ENCODE data around the gene SURF6. TPM values are rescaled to one million over a fixed set of nuclear protein-coding genes. Genes with fewer than 3 reads are reported as not detected.
"Not testable (repeated sequence)": the region's sequence is repeated elsewhere in the genome, so short reads cannot be mapped to it uniquely, and the experiment has no call there.

The SURF6 gene
- total and polyA plus RNA-seq, 5 donors from 2014 or later: 5.4 to 14.6 (median 7.5) TPM

DNA sequence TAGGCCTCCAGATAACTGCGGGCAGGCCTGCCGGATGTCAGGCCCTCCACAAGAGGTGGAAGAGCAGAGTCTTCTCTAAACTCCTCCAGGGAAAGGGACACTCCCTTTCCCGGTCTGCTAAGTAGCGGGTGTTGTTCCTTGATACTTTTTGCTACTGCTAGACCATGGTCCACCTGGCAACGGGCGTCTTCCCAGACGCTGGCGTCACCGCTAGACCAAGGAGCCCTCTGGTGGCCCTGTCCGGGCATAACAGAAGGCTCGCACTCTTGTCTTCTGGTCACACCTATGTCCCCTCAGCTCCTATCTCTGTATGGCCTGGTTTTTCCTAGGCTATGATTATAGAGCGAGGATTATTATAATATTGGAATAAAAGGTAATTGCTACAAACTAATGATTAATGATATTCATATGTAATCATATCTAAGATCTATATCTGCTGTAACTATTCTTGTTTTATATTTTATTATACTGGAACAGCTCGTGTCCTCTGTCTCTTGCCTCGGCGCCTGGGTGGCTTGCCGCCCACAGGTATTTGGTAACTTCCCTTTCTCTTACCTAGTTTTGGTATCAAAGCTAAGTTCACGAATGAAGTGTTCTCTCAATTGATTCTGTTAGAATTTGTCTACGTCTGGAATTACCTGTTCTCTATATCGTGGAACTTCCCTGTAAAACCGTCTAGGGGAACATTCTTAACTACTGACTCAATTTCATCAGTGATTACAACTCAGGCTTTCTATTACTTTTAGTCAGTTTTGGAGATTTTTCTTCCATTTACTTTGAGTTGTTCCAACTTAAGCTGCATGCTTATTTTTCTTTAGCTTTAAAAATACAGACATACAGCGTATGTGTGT is 6.5 kb downstream of the SURF6 start:
- not testable (repeated sequence) for H3K4me3 ChIP-seq (ENCODE audit: low read depth, low read length)
- H3K36me3 Mint-ChIP-seq: peaks cover 17% of the 10 kb centered on the region
- H3K27ac Mint-ChIP-seq: peak overlapping the region in 1 of 3 donors; percentile 81

DNA sequence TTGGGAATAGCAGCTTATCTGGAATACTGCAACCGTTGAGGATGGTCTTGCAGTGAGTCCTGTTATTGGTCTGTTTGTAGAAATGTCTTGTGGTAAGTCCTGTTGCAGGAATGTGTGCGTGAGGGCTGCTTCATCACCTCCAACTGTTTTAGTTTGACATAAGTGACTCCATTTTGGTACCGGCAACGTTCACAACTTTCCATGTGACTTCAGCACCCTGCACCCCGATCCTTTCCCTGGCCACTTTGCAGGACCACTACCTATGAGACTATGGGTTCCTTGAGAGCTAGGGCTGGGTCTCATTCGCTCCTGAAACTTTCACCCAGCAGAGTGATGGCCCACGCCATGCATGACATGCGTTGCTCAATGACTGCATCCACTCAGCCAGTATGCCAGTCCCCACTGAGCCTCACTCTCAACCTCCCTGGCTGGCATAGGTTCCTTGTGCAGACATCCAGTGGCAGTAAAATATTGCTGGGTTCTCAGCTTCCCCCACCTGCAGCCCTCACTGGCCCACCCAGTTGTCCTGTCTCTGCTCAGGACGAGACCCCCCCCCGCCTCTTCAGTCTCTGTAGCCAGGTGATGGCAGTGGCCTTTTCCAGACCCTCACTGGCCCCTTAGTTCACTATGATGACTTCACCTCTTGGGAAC is 8.0 kb downstream of the SURF6 start:
- H3K36me3 ChIP-seq (ENCODE audit: control insufficient read depth, insufficient read depth, low read length): peaks cover 27% of the 10 kb centered on the region
- H3K36me3 Mint-ChIP-seq: peaks cover 10% of the 10 kb centered on the region
- H3K4me1 ChIP-seq (ENCODE audit: control insufficient read depth, insufficient read depth, low read length, poor library complexity, severe bottlenecking): no peaks in the 10 kb centered on the region
- H3K9me3 Mint-ChIP-seq: no peaks in the 10 kb centered on the region
- H3K27ac ChIP-seq (ENCODE audit: insufficient read depth, low read length, poor library complexity, severe bottlenecking): no peak overlapping the region
- H3K4me1 Mint-ChIP-seq: peaks cover 0 to 17% (median 10%) of the 10 kb centered on the region in 4 donors
- ATAC-seq (ENCODE audit: low read depth in 2 of 2): no peak
- H3K27ac Mint-ChIP-seq: peak overlapping the region in 1 of 3 donors; percentile 14
- no peaks in the 10 kb centered on the region for H3K27me3 Mint-ChIP-seq
- no peaks in the 10 kb centered on the region for H3K9me3 ChIP-seq (ENCODE audit: control insufficient read depth in 2 of 2, low read length in 2 of 2)
- no peak for DNase-seq
- H3K4me3 Mint-ChIP-seq: no peak overlapping the region
- H3K27me3 ChIP-seq (ENCODE audit: control insufficient read depth, insufficient read depth, low read length): no peaks in the 10 kb centered on the region
- H3K4me3 ChIP-seq (ENCODE audit: low read depth, low read length): no peak overlapping the region

More for the DNA sequence above, 6.5 kb downstream of the SURF6 start:
- not testable (repeated sequence) for H3K27me3 ChIP-seq (ENCODE audit: control insufficient read depth, insufficient read depth, low read length); H3K4me1 ChIP-seq (ENCODE audit: control insufficient read depth, insufficient read depth, low read length, poor library complexity, severe bottlenecking); H3K4me3 Mint-ChIP-seq; H3K27me3 Mint-ChIP-seq; H3K9me3 ChIP-seq (ENCODE audit: control insufficient read depth in 2 of 2, low read length in 2 of 2); ATAC-seq (ENCODE audit: low read depth in 2 of 2); H3K27ac ChIP-seq (ENCODE audit: insufficient read depth, low read length, poor library complexity, severe bottlenecking); DNase-seq; H3K9me3 Mint-ChIP-seq
- H3K36me3 ChIP-seq (ENCODE audit: control insufficient read depth, insufficient read depth, low read length): peaks cover 42% of the 10 kb centered on the region
- H3K4me1 Mint-ChIP-seq: peaks cover 0 to 29% (median 10%) of the 10 kb centered on the region in 4 donors

DNA sequence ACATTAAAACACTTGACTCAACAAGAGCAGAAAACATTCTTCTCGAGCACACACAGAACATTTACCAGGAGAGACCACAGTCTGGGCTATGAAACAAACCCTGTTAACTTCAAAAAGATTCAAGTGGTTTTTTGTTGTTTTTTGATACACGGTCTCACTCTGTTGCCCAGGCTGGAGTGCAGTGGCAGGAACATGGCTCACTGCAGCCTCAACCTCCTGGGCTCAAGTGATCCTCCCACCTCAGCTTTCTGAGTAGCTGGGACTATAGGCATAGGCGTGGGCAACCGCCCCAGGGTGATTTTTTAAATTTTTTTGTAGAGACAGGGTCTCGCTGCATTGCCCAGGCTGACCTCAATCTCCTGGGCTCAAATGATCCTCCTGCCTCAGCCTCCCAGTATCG is 9.0 kb downstream of the SURF6 start:
- not testable (repeated sequence) for H3K9me3 ChIP-seq (ENCODE audit: control insufficient read depth in 2 of 2, low read length in 2 of 2); H3K4me3 Mint-ChIP-seq; H3K27ac Mint-ChIP-seq; H3K4me1 ChIP-seq (ENCODE audit: control insufficient read depth, insufficient read depth, low read length, poor library complexity, severe bottlenecking); H3K4me3 ChIP-seq (ENCODE audit: low read depth, low read length); H3K27ac ChIP-seq (ENCODE audit: insufficient read depth, low read length, poor library complexity, severe bottlenecking); H3K27me3 ChIP-seq (ENCODE audit: control insufficient read depth, insufficient read depth, low read length); ATAC-seq (ENCODE audit: low read depth in 2 of 2); H3K9me3 Mint-ChIP-seq; H3K27me3 Mint-ChIP-seq; DNase-seq
- peaks cover 0 to 14% (median 10%) of the 10 kb centered on the region in 4 donors for H3K4me1 Mint-ChIP-seq
- H3K36me3 Mint-ChIP-seq: peaks cover 10% of the 10 kb centered on the region
- H3K36me3 ChIP-seq (ENCODE audit: control insufficient read depth, insufficient read depth, low read length): peaks cover 18% of the 10 kb centered on the region

DNA sequence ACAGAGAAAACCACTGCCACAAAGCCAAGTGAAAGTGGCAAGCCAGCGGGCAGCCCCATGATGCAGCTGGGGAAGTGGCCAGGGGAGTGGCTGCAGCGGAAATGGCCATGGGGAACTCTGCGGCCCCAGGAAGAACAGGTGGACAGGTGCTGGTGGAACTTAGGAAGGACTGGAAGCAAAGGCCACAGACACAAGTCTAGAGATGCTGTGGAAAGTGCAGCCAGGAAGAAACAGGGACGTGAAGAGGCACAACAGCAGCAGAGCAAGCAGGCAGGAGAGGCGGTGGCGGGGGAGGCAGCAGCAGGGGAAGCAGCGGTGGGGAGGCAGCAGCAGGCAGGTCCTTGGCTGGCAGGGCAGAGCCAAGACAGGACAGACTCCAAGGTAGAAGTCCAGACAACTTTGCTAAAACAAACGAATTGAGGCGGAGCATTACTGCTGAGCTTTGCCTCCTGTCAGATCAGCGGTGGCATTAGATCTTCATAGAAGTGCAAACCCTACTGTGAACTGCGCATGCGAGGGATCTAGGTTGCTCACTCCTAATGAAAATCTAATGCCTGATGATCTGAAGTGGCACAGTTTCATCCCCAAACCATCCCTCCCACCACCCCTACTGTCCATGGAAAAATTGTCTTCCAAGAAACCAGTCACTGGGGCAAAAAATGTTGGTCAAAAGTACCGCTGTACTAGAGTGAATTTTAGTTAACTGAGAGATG is 11.8 kb downstream of the SURF6 start:
- Mint-ChIP-seq H3K27me3 (peaks cover 4% of the 10 kb centered on the region), H3K27ac (peak overlapping the region in 1 of 3 donors; percentile 87), H3K36me3 (no peaks in the 10 kb centered on the region), H3K4me3 (no peak overlapping the region), H3K9me3 (no peaks in the 10 kb centered on the region), H3K4me1 (peaks cover 0 to 9% (median 2%) of the 10 kb centered on the region in 4 donors)
- Histone ChIP-seq H3K9me3 (ENCODE audit: control insufficient read depth in 2 of 2, low read length in 2 of 2) (no peaks in the 10 kb centered on the region), H3K36me3 (ENCODE audit: control insufficient read depth, insufficient read depth, low read length) (no peaks in the 10 kb centered on the region), H3K4me3 (ENCODE audit: low read depth, low read length) (no peak overlapping the region), H3K4me1 (ENCODE audit: control insufficient read depth, insufficient read depth, low read length, poor library complexity, severe bottlenecking) (no peaks in the 10 kb centered on the region), H3K27ac (ENCODE audit: insufficient read depth, low read length, poor library complexity, severe bottlenecking) (no peak overlapping the region), H3K27me3 (ENCODE audit: control insufficient read depth, insufficient read depth, low read length) (no peaks in the 10 kb centered on the region)
- DNase-seq (no peak), ATAC-seq (ENCODE audit: low read depth in 2 of 2) (no peak)

DNA sequence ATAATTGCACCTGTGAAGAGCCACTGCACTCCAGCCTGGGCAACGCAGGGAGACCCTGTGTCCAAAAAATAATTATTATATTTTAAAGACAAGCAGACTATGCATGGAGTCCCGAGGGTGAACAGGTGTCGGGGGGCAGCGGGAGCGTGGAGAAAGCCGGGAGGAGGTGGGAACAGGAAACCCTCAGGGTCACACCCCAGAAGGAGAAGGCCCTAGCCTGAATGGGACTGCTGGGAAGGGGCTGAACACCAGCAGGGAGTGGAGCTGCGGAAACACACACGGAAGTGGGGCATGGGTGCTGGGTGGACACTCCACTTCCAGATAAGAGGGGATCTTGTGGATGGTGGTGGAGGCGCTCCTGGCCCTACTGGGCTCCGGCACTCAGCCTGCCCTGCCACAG is 12.8 kb downstream of the SURF6 start:
- no peak overlapping the region for H3K4me3 Mint-ChIP-seq
- no peaks in the 10 kb centered on the region for H3K9me3 ChIP-seq (ENCODE audit: control insufficient read depth in 2 of 2, low read length in 2 of 2)
- no peak overlapping the region for H3K4me3 ChIP-seq (ENCODE audit: low read depth, low read length)
- no peak overlapping the region for H3K27ac Mint-ChIP-seq
- H3K9me3 Mint-ChIP-seq: no peaks in the 10 kb centered on the region
- H3K36me3 Mint-ChIP-seq: no peaks in the 10 kb centered on the region
- DNase-seq: no peak
- H3K4me1 ChIP-seq (ENCODE audit: control insufficient read depth, insufficient read depth, low read length, poor library complexity, severe bottlenecking): no peaks in the 10 kb centered on the region
- peaks cover 0 to 3% (median 0%) of the 10 kb centered on the region in 4 donors for H3K4me1 Mint-ChIP-seq
- ATAC-seq (ENCODE audit: low read depth in 2 of 2): no peak
- peaks cover 4% of the 10 kb centered on the region for H3K27me3 Mint-ChIP-seq
- H3K27me3 ChIP-seq (ENCODE audit: control insufficient read depth, insufficient read depth, low read length): no peaks in the 10 kb centered on the region
- no peaks in the 10 kb centered on the region for H3K36me3 ChIP-seq (ENCODE audit: control insufficient read depth, insufficient read depth, low read length)
- H3K27ac ChIP-seq (ENCODE audit: insufficient read depth, low read length, poor library complexity, severe bottlenecking): no peak overlapping the region

DNA sequence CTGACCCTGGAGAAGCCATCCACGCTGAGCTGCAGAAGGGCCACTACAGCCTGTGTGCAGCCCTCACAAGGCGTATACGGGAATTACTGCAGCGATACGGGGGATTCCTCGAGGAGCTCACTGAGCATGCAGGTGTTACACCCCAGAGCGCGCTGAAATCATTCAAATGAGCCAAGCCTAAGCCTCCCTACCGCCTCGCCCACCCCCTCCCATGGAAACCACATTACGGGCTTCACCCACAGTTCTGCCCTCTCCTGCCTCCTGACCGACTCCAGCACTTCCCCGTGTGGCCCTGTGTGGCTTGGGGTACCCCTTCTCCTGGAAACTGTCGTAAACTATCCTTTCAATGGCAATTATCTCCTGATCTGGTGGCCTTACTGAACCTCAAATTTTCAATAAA is 13.3 kb downstream of the SURF6 start:
- DNase-seq (no peak), ATAC-seq (ENCODE audit: low read depth in 2 of 2) (no peak)
- Histone ChIP-seq H3K36me3 (ENCODE audit: control insufficient read depth, insufficient read depth, low read length) (no peaks in the 10 kb centered on the region), H3K9me3 (ENCODE audit: control insufficient read depth in 2 of 2, low read length in 2 of 2) (no peaks in the 10 kb centered on the region), H3K27me3 (ENCODE audit: control insufficient read depth, insufficient read depth, low read length) (no peaks in the 10 kb centered on the region), H3K4me3 (ENCODE audit: low read depth, low read length) (no peak overlapping the region), H3K4me1 (ENCODE audit: control insufficient read depth, insufficient read depth, low read length, poor library complexity, severe bottlenecking) (no peaks in the 10 kb centered on the region), H3K27ac (ENCODE audit: insufficient read depth, low read length, poor library complexity, severe bottlenecking) (no peak overlapping the region)
- no peak overlapping the region for H3K4me3 Mint-ChIP-seq
- H3K27me3 Mint-ChIP-seq: peaks cover 4% of the 10 kb centered on the region
- H3K36me3 Mint-ChIP-seq: no peaks in the 10 kb centered on the region
- peaks cover 0 to under 1% (median 0%) of the 10 kb centered on the region in 4 donors for H3K4me1 Mint-ChIP-seq
- H3K27ac Mint-ChIP-seq: no peak overlapping the region
- no peaks in the 10 kb centered on the region for H3K9me3 Mint-ChIP-seq

DNA sequence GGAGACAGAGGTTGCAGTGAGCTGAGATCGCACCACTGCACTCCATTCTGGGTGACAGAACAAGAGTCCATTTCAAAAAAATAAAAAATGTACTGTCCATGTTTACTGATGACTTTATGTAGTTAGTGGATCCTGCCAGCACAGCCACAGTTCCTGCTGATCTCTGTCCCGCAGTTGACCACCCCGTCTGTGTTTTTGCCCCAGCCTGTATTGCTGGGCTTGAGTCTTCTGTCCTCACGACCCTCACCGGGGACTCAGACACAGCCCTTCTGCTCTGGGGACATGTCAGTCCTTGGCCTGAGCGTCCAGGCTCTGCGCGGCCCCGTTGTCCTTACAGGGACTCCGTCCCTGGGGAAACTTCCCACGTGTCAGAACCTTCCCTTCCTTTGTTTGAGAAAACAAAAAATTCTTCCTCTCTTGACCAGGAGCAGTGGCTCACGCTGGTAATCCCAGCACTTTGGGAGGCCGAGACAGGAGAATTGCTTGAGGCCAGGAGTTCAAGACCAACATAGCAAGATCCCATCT is 14.5 kb downstream of the SURF6 start:
- H3K27ac Mint-ChIP-seq: peak overlapping the region in 1 of 3 donors; percentile 84
- H3K4me3 Mint-ChIP-seq: no peak overlapping the region
- H3K9me3 Mint-ChIP-seq: no peaks in the 10 kb centered on the region
- DNase-seq (no peak), ATAC-seq (ENCODE audit: low read depth in 2 of 2) (no peak)
- H3K4me1 ChIP-seq (ENCODE audit: control insufficient read depth, insufficient read depth, low read length, poor library complexity, severe bottlenecking): no peaks in the 10 kb centered on the region
- no peaks in the 10 kb centered on the region for H3K36me3 Mint-ChIP-seq
- no peaks in the 10 kb centered on the region for H3K36me3 ChIP-seq (ENCODE audit: control insufficient read depth, insufficient read depth, low read length)
- no peaks in the 10 kb centered on the region for H3K27me3 ChIP-seq (ENCODE audit: control insufficient read depth, insufficient read depth, low read length)
- H3K9me3 ChIP-seq (ENCODE audit: control insufficient read depth in 2 of 2, low read length in 2 of 2): no peaks in the 10 kb centered on the region
- H3K4me3 ChIP-seq (ENCODE audit: low read depth, low read length): no peak overlapping the region
- peaks cover 4% of the 10 kb centered on the region for H3K27me3 Mint-ChIP-seq
- no peaks in the 10 kb centered on the region for H3K4me1 Mint-ChIP-seq
- no peak overlapping the region for H3K27ac ChIP-seq (ENCODE audit: insufficient read depth, low read length, poor library complexity, severe bottlenecking)
